ENCODE results near the gene PI4KA. TPM values are rescaled to one million over a fixed set of nuclear protein-coding genes. Genes with fewer than 3 reads are reported as not detected.

The PI4KA gene
- polyA plus RNA-seq, 4 donors = 54.0 to 73.4 (median 63.3) TPM

DNA sequence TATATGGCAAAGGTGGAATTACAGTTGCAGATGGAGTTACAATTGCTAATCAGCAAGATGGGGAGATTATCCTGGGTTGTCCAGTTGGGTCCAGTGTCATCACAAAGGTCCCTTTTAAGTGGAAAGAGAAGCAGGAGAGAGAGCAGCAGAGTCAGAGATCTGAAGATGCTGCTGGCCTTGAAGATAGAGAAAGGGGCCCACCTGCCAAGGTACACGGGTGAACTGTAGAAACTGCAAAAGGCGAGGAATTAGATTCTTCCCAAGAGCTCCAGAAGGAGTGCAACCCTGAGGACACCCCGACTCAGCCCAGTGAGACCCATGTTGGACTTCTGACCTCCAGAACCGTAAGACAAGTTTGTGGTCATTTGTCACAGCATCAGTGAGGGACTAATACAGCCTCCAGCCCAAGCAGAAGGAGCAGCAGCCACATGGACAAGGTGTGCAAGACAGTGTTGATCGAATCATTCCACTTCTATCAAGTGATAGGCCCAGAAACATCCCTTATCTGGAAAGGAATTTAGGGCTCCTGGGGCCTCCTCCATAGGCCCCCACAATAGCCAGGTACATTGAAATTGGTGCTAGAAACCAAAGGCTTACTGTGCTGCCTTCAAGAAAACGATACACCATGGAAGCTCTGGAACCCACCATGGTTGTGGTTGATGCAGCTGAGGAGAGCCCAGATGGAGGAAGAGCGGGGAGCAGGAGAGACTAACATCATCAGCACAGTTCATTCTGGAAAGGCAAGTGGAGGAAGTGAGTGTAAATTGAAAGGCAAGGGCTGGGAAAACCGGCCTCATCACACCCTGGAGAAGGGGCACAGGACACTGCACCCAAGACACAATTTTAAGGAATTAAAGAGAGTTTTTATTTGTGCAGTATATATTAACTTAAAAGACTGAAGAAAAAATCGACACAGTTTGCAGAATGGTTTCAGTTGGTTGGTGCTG lies 23.5 kb upstream of the PI4KA start:
- no peak for DNase-seq (ENCODE audit: low read depth in 4 of 4, low spot score in 3 of 4)

DNA sequence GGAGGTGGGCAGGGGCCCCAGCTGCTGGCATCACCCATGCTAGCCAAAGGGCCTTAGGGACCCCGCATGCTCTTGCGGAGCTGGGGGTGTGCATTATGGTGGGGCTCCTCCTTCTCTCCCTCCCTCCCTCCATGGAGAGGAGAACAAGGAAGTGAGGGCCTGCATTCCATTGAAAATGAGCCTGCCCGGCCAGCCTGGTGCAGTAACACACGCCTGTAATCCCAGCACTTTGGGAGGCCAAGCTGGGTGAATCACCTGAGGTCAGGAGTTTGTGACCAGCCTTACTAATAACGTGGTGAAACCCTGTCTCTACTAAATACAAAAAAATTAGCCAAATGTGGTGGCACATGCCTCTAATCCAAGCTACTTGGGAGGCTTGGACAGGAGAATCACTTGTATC lies 22.6 kb upstream of the PI4KA start:
- no peak for DNase-seq (ENCODE audit: low read depth in 4 of 4, low spot score in 3 of 4)

DNA sequence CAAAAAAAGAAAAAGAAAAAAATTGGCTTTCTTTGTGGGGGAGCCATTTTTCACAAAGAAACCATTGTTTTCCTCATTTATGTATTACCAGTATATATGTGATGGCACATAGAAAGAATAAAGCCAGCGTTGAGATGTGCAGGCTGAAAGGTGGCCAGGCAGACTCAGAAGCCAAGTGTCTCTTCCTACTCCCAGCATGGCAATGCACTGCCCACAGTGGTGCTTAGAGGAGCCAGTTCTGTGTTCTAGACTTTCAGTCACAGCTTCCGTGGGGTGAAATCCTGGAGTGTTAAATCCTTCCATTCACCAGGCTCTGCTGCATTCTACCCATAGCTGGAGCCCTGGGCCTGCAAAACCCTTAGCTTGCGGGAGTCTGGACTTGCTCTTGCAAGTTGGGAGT lies 19.1 kb upstream of the PI4KA start:
- no peak for DNase-seq (ENCODE audit: low read depth in 4 of 4, low spot score in 3 of 4)

DNA sequence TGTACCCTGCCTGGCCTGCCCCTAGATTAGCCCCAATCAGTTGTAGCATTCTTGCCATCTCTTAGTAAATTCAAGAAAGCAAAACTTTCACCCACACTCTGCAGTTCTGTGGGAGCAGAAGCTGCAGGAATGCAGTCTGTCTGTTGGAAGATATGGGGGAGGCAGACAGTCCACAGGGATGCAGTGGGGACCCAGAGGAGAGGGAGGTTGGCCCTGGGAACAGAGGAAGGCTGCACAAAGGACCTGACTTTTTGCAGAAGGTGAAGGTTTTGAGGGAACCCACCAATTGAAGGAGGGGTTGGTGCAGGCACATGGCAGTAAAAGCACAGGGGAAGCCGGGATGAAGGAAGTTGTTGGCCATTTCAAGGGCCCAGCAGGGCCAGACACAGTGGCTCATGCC lies 16.7 kb upstream of the PI4KA start:
- DNase-seq (ENCODE audit: low read depth in 4 of 4, low spot score in 3 of 4) = no peak

DNA sequence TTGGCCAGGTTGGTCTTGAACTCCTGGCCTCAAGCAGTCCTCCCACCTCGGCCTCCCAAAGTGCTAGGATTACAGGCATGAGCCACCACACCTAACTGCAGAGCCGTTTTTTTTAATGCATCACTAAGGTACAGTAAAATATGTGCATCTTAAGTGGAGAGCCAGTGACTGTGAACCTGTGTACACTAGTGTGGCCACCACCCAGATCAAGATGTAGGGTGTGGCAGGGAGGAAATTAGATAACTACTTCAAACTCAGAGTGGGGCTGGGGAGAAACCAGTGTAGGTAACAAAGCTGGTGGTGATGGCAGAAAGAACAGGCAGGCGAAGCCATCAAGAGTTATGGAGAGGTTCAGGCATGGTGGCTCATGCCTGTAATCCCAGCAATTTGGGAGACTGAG lies 14.6 kb upstream of the PI4KA start:
- DNase-seq (ENCODE audit: low read depth in 4 of 4, low spot score in 3 of 4) = no peak

DNA sequence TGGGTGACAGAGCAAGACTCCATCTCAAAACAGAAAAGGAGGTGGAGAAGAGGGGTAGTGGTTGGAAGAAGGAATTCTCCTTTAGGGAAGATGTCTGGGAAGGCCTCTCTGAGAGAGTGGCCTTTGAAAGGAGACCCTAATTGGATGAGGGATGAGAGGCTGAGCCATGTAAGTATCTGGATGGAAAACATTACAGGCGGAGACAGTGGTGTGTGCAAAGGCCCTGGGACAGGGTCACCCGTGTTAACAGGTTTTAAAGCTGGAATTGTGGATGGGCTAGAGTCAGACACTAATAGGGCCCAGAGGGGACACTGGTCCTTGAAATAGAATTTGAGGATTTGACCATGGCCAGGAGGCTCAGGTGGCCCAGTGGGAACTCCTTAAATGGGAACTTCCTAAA lies 10.6 kb upstream of the PI4KA start:
- no peak for DNase-seq (ENCODE audit: low read depth in 4 of 4, low spot score in 3 of 4)

DNA sequence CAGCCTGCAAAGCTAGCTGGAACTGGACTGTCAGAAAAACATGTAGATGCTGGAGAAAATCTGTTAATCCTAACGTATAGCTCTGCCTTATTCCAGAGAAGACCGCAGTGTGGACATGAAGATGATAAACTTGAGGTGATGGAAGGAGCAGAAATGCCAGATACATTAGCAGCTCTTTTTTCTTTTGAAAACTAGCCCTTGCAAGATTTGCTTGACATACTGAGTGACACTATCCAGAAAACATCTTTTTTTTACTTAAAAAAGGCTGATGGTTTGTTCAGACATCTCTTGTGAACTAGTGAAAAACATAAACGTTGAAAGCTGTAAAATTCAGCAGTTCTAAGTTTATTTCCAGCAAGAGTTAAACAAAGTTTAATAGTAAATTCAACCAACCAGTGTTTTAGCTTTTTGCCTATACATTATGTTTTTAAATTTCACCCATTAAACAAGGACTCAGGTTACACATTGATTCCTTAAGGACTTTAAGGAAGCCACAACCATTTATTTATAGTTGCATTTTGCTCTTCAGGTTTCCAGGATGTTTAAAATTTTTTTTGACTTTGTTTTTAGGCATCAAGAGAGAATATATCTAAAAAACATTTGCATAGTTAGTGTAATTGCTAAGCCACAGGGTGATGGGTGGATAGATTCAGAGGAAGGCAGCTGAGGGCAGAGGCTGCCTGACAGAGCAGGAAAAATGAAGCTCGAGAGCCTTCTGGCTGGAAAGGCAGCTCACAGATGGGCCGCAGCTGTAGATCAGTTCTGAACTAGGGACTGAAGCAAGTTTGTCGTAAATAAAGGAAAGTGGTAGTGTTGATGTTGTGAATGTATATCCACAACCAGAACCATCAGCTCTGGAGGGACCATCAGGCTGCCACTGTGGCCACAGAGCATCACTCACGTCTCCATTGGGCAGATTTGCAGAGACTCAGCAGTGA lies 9.7 kb upstream of the PI4KA start:
- no peak for DNase-seq (ENCODE audit: low read depth in 4 of 4, low spot score in 3 of 4)

DNA sequence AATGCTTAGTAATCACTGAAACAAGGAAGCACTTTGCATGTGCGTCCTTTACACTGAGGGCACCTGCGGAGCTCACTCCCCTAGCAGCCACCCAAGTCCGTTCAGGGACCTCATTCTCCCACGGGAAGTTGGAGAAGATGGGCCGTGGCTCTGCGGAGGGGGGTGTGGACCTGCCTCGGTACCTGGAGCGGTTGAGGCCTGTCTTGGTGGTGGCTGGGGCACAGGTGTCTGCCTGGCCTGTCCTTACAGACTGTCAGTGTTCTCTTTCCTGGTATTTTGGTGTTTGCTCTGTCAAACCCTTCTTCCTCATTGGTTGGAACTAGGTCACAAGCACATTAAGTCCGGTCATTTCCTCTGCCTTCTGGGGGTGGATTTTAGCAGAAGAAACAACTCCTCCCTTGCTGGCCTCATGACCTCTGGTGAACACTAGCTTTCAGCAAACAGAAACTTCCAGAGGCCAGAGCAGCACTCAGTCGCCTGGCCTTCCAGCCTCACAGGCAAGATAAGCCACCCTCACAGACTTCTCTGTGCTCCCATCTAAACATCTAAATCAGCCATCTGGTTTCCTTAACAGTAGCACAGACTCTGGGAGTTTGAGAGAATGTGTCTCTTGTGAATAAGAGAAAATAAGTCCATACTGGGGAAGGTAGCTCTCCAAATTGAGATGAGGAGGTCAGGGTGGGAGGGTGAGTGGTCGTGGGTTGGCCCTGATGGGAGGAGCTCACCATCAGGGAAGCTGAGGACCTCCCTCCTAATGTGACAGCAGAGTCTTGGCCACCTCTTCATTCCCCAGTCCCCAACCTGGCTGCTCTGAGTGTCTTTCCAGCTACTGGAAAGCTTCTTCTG lies 8.8 kb upstream of the PI4KA start:
- no peak for DNase-seq (ENCODE audit: low read depth in 4 of 4, low spot score in 3 of 4)

DNA sequence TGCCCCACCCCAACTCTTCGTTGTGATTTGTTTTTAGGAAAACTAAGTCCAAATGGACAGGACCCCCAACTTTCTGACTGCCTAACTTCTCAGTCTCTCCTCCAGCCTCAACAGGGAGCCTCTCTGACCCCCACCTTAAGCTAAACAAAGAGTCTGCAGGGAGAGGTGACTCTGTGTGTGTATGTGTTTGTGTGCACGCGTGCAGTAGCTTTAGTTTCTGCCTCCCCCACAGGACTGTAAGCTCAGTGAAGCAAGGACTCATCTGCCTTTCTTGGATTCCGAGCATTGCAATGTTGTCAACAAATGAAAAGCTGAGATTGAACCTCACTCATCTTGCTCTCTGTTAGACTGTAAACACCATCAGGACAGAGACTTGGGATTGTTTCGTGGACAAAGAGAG lies 8.1 kb upstream of the PI4KA start:
- DNase-seq (ENCODE audit: low read depth in 4 of 4, low spot score in 3 of 4) = no peak

DNA sequence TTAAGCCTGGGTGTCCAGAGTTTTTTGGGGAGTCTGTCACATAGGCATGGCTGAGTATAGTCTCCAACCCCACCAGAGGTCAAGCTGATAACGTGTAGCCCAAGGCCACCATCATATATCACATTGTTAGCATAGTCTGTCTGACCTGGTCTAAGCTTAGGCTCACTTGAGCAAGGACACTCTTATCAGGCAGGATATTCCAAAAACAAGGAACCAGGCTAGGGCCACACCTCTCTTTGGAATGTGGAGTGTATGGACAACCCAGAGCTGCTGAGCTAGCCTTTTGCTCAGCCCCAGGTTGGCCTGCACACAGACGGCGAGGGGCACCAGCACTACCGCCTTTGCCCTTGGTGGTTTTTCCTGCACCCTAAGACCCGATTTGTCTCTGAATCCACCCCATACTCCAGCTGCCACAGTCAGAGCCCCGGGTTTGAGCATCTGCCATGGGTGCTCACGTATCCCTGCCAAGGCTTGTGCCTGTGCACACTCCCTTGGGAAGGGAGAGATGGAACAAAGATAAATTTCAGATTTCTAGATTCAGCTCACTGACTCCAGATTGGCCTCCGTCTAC lies 7.3 kb upstream of the PI4KA start:
- DNase-seq (ENCODE audit: low read depth in 4 of 4, low spot score in 3 of 4) = no peak

DNA sequence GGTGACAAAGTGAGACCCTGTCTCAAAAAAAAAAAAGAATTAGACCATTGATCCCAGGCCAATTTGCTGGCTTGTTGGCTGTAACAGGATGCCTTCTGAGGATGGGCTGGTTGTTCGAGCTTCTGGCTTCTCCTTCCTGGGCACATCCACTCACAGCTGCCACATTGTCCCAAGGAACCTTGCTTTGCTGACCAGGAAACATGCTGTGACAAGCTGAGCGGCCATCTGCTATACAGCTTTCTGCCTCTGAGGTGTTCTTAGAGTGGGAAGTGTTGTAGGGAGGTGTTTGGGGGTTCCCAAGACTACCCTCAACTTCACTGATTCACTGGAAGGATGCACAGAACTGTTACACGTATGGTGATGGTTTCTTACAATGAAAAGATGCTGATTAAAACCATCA lies 6.7 kb upstream of the PI4KA start:
- DNase-seq (ENCODE audit: low read depth in 4 of 4, low spot score in 3 of 4) = no peak

DNA sequence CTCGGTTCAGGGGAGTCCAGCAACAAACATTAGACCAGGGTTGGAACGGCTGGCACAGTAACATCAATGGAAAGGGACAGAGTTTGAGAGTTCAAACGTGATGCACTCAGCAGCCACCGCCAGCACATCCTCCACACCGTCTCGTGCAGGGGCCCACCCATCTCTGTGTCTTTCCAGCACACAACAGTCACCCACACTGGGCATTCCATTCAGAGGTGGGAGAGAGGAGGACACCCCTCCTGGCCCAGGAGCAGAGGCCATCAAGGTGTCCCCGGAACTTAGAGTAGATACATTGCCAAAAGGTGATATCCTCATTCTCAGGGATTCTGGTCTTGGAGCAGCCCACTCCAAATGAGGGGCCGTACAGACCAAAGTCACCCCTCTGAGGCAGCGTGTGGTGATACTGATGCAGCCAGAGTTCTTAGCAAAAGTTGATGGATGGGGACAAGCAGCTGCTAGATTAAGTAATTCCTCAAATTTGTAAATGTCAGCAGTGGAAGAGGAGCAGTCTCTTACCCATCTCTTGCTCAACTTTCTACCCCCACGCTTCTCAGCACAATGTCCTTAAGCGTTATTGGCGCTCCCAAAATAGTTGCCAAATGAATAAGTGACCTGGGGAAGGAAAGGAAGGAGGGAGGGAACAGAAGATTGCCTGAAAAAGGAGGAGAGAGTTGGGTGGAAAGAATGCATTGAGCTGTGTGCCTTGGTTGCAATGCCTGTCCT lies 5.7 kb upstream of the PI4KA start:
- DNase-seq (ENCODE audit: low read depth in 4 of 4, low spot score in 3 of 4) = no peak

DNA sequence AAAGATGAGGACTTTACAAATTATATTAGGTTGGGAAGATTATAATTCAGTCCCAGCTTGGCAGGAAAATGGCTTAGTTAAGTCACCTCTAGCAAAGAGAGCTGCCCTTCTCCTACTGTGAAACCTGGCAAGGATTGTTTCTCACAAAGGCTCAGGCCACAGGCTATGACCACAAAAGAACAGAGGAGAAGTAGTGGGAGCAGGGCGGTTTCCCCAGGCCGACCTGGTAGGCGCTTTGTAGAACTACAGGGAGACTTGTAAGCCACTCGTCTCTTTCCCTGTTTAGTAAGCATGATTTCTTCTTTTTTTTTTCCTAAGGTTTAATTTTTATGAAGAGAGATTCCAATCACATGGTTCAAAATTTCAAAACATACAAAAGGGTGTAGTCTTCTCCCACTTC lies 4.8 kb upstream of the PI4KA start:
- no peak for DNase-seq (ENCODE audit: low read depth in 4 of 4, low spot score in 3 of 4)

DNA sequence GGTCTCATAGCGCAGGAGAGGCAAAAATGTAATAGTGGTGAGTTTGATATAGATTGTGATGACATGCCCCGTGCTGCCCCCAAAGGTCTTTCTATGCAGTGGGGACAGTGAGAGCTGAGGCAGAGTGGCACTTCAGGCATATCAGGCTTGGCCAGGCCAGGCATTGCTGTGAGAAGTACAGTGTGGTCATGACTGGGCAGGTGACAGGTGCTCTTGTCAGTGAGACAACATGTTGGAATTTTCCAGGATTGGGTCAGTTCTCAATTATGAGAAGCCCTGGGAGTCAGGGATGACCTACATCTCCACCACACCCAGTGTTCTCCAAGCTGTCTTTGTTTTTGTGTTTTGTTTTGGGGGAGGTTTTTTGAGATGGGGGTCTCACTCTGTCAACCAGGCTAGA lies 3.9 kb upstream of the PI4KA start:
- no peak for DNase-seq (ENCODE audit: low read depth in 4 of 4, low spot score in 3 of 4)

DNA sequence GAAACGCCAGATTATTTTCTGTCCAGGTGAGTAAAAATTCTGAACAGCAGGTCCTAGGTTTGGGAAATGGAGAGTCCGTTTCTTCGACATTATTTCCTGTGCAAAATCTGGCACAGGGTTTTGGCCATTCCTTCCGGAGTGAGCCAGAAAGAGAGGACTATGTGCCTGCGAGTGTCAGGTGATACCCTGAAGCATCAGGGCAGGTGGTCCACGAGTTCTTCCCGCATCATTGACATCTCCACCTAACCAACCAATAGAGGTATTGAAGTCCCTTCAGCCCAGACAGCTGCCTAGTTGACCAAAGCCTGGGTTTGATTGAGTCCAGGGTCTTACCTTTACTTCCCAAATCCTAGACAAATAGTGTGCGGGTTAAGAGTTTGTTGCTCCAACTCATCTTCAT lies 1.0 kb upstream of the PI4KA start:
- DNase-seq (ENCODE audit: low read depth in 4 of 4, low spot score in 3 of 4) = no peak

DNA sequence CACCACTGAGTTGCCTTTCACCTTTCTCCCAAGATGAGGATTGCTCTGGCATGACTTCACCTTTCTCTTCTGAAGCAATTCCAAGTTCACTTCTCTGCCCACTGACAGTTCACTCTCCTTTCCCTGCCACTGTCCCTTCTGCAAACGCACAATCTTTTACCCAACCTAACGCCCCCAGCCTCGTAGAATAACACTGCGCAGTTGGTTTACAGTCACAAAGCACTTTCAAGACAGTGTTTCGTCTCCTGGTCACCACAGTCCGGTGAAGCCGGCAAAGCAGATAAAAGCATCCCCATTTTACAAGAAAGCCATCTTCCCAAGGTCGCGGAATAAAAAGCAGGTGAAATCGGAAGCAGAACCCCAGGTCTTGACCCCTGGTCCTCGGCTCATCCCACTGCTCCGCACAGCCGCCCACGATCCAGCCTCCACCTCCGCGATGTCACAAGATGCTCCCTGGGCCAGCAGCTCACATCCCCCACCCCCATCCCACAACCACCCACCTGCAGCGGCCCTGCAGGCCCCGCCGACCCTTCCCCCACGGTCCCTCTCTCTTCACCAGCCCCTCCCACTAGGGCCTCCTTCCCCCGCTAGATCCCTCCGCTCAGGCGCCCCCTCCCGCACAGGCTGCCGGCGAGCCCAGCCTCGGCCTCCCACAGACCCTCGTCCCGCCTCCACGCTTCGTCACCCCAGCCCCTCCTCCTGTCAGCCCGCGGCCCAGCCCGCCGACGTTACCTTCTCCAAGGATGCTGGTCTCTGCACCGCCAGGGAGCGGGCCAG lies 585 bp downstream of the PI4KA start:
- peak; percentile 71 to 77 (median 74) for DNase-seq (ENCODE audit: low read depth in 4 of 4, low spot score in 3 of 4)

DNA sequence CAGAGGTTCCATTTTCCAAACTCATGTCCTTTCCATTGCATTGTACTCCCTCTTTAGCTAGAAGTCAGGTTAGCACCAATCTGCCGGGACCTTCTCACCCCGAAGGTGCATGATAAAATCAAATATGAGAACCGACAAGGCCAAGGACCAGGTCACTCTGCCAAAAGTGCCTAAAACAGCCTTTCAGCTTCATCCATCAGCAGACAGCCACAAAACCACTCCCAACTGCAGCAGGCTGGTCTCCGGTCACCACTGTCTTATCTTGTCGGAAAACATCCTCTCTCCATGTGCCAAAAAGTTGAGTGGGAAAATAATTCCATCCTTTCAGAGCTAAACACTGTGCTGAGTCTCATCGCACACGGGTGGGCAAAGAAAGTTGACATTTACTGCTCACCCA lies 1.4 kb downstream of the PI4KA start:
- DNase-seq (ENCODE audit: low read depth in 4 of 4, low spot score in 3 of 4) = no peak

DNA sequence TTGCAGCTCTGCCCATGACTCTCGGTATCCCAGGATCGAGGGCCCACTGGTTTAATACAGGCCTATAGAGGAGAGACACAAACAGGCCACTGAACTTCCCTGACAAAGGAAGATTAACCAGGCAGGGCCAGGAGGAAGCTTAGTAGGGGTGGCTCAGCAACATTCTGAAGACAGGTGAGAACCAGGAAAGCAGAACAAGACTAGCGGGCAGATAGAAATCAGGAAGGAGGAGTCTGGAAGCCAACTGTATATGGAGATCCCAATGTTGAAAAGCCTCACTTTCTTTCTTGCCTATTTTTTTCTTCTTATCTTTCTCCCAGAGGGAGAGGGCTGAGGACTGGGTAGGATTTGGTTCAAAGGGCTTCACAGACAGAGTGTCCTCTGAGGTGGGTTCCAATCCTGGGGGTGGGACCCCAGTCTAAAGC lies 5.4 kb downstream of the PI4KA start:
- DNase-seq (ENCODE audit: low read depth in 4 of 4, low spot score in 3 of 4) = no peak

DNA sequence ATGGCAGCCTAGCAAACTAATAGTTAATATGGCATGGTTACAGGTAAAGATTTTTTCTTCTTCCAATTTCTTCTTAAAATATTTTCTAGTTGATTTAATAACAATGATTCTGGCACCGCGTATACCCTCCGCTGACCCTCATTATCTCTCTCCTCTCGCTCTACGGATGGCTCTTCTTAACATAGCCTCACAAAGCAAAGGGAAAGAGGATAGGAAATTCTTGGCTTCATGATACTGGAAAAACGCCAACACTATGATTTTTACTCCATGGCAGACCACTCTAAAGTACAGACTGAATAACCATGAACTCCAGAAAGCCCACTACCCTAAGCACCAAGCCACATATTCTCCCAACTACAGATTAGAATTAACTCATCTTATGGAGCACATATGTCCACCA lies 6.1 kb downstream of the PI4KA start:
- DNase-seq (ENCODE audit: low read depth in 4 of 4, low spot score in 3 of 4) = no peak

Data from right renal pelvis (tissue), 4 donors.